HG02973 (cell line): Measurements from ENCODE around the gene ZNF385A.

Source experiments
- ATAC-seq: cut with Tn5 transposase; IDR thresholded peaks from one replicate; pipeline ENCODE4 v1.9.1; 2021; ENCODE audit warnings: moderate library complexity; ENCODE audit not compliant: unreplicated experiment

ZNF385A gene

GRCh38 chr12:54416687-54417603 lies 32.4 kb upstream of the ZNF385A start:
- no peak for ATAC-seq

GRCh38 chr12:54415221-54415929 lies 30.8 kb upstream of the ZNF385A start:
- no peak for ATAC-seq

GRCh38 chr12:54413284-54414190 lies 29.0 kb upstream of the ZNF385A start:
- peak; percentile 55 for ATAC-seq

- ATAC-seq: no peak
Measured at GRCh38 chr12:54412786-54413185, 28.3 kb upstream of the ZNF385A start.

GRCh38 chr12:54412348-54412747 lies 27.8 kb upstream of the ZNF385A start:
- ATAC-seq: no peak

- ATAC-seq: no peak
Measured at GRCh38 chr12:54411391-54412241, 27.1 kb upstream of the ZNF385A start.

- no peak for ATAC-seq
Measured at GRCh38 chr12:54409267-54409666, 24.7 kb upstream of the ZNF385A start.

- no peak for ATAC-seq
Measured at GRCh38 chr12:54407183-54407905, 22.8 kb upstream of the ZNF385A start.

GRCh38 chr12:54405573-54405972 lies 21.0 kb upstream of the ZNF385A start:
- no peak for ATAC-seq

GRCh38 chr12:54405106-54405505 lies 20.6 kb upstream of the ZNF385A start:
- ATAC-seq: no peak

GRCh38 chr12:54404061-54405004 lies 19.8 kb upstream of the ZNF385A start:
- ATAC-seq: no peak

- ATAC-seq: no peak
Measured at GRCh38 chr12:54401119-54401518, 16.6 kb upstream of the ZNF385A start.

GRCh38 chr12:54398995-54399793 lies 14.7 kb upstream of the ZNF385A start:
- peak; percentile 79 for ATAC-seq

- ATAC-seq: no peak
Measured at GRCh38 chr12:54398218-54398617, 13.7 kb upstream of the ZNF385A start.

- no peak for ATAC-seq
Measured at GRCh38 chr12:54397157-54397556, 12.6 kb upstream of the ZNF385A start.

GRCh38 chr12:54395545-54395944 lies 11.0 kb upstream of the ZNF385A start:
- no peak for ATAC-seq

GRCh38 chr12:54394986-54395385 lies 10.5 kb upstream of the ZNF385A start:
- no peak for ATAC-seq
